H9 (cell line): Measurements from ENCODE around the gene IZUMO4. TPM values are rescaled to one million over a fixed set of nuclear protein-coding genes. Genes with fewer than 3 reads are reported as not detected.

Source experiments
- DNase-seq: peaks from one replicate; pipeline ENCODE4 v3.0.0-alpha.2; 2017
- H2AFZ ChIP-seq: one replicate; pipeline ENCODE4 v1.6.1; 2013; ENCODE audit warnings: mild to moderate bottlenecking, low read length, control low read depth, moderate library complexity
- H2AK5ac ChIP-seq: 2 replicates; pipeline ENCODE4 v1.6.1; 2013; ENCODE audit warnings: low read length, control low read depth, mixed read lengths; ENCODE audit not compliant: insufficient read length
- H2BK120ac ChIP-seq: one replicate; pipeline ENCODE4 v1.6.1; 2013; ENCODE audit warnings: low read depth, mild to moderate bottlenecking, low read length, control low read depth, inconsistent platforms; ENCODE audit not compliant: poor library complexity, severe bottlenecking
- H2BK12ac ChIP-seq: 2 replicates; pipeline ENCODE4 v1.6.1; 2013; ENCODE audit warnings: low read length, control low read depth, mixed read lengths, low read depth; ENCODE audit not compliant: insufficient read length
- H2BK15ac ChIP-seq: 2 replicates; pipeline ENCODE4 v1.6.1; 2013; ENCODE audit warnings: low read depth, low read length, control low read depth
- H2BK20ac ChIP-seq: one replicate; pipeline ENCODE4 v1.6.1; 2013; ENCODE audit warnings: low read depth, mild to moderate bottlenecking, low read length, control low read depth, inconsistent platforms; ENCODE audit not compliant: poor library complexity, severe bottlenecking
- H2BK5ac ChIP-seq: 2 replicates; pipeline ENCODE4 v1.6.1; 2013; ENCODE audit warnings: low read length, control low read depth, mixed read lengths; ENCODE audit not compliant: insufficient read length
- H3K14ac ChIP-seq: 2 replicates; pipeline ENCODE4 v1.6.1; 2013; ENCODE audit warnings: low read length, control low read depth; ENCODE audit not compliant: insufficient read depth
- H3K18ac ChIP-seq: 2 replicates; pipeline ENCODE4 v1.6.1; 2013; ENCODE audit warnings: low read depth, mild to moderate bottlenecking, mixed read lengths, low read length, control low read depth; ENCODE audit not compliant: insufficient read length
- H3K23ac ChIP-seq: 2 replicates; pipeline ENCODE4 v1.6.1; 2013; ENCODE audit warnings: low read length, control low read depth, mixed read lengths, low read depth; ENCODE audit not compliant: insufficient read length
- H3K23me2 ChIP-seq: 2 replicates; pipeline ENCODE4 v1.6.1; 2013; ENCODE audit warnings: low read depth, mild to moderate bottlenecking, mixed read lengths, low read length, control low read depth; ENCODE audit not compliant: insufficient read length, poor library complexity, severe bottlenecking
- H3K27ac ChIP-seq: 2 replicates; pipeline ENCODE4 v1.5.1; 2013; ENCODE audit warnings: low read length, control low read depth, mixed read lengths, low read depth; ENCODE audit not compliant: insufficient read length
- H3K27me3 ChIP-seq: 2 replicates; pipeline ENCODE4 v1.6.1; 2013; ENCODE audit warnings: low read length, control low read depth, inconsistent platforms; ENCODE audit not compliant: insufficient read depth
- H3K4ac ChIP-seq: 2 replicates; pipeline ENCODE4 v1.6.1; 2013; ENCODE audit warnings: low read depth, mild to moderate bottlenecking, control low read depth, inconsistent platforms, low read length, moderate library complexity
- H3K4me1 ChIP-seq: 2 replicates; pipeline ENCODE4 v1.6.1; 2013; ENCODE audit warnings: low read length, control low read depth, inconsistent platforms; ENCODE audit not compliant: insufficient read depth
- H3K4me2 ChIP-seq: 2 replicates; pipeline ENCODE4 v1.6.1; 2013; ENCODE audit warnings: low read length, control low read depth, mixed read lengths; ENCODE audit not compliant: insufficient read length, insufficient read depth
- H3K56ac ChIP-seq: 2 replicates; pipeline ENCODE4 v1.6.1; 2013; ENCODE audit warnings: low read depth, mild to moderate bottlenecking, mixed read lengths, low read length, control low read depth; ENCODE audit not compliant: insufficient read length
- H3K79me1 ChIP-seq: 2 replicates; pipeline ENCODE4 v1.6.1; 2013; ENCODE audit warnings: low read depth, mild to moderate bottlenecking, moderate library complexity, low read length, control low read depth, inconsistent platforms; ENCODE audit not compliant: insufficient read depth, poor library complexity, severe bottlenecking
- H3K79me2 ChIP-seq: 2 replicates; pipeline ENCODE4 v1.6.1; 2013; ENCODE audit warnings: low read length, control low read depth, inconsistent platforms; ENCODE audit not compliant: insufficient read depth
- H3K9ac ChIP-seq: 2 replicates; pipeline ENCODE4 v1.6.1; 2013; ENCODE audit warnings: low read length, control low read depth, mixed read lengths; ENCODE audit not compliant: insufficient read length; ENCODE audit errors: extremely low read depth
- H3K9me3 ChIP-seq: one replicate; pipeline ENCODE4 v1.6.1; 2013; ENCODE audit warnings: low read depth, low read length, inconsistent platforms; ENCODE audit not compliant: control insufficient read depth
- H3T11ph ChIP-seq: one replicate; pipeline ENCODE4 v1.6.1; 2013; ENCODE audit warnings: mild to moderate bottlenecking, low read length, control low read depth, inconsistent platforms
- H4K20me1 ChIP-seq: one replicate; pipeline ENCODE4 v1.6.1; 2013; ENCODE audit not compliant: control insufficient read depth, insufficient read length, insufficient read depth
- H4K5ac ChIP-seq: 2 replicates; pipeline ENCODE4 v1.6.1; 2013; ENCODE audit warnings: low read depth, mild to moderate bottlenecking, mixed read lengths, low read length, control low read depth; ENCODE audit not compliant: insufficient read length
- H4K8ac ChIP-seq: replicated peaks from 2 replicates; pipeline ENCODE4 v1.6.1; 2013; ENCODE audit warnings: low read length, control low read depth, mixed read lengths, low read depth; ENCODE audit not compliant: insufficient read length
- H4K91ac ChIP-seq: 2 replicates; pipeline ENCODE4 v1.6.1; 2013; ENCODE audit warnings: low read depth, mild to moderate bottlenecking, moderate library complexity, mixed read lengths, low read length, control low read depth; ENCODE audit not compliant: insufficient read length
- H3K27ac Mint-ChIP-seq, 3 experiments: 2 replicates in 2 of 3; 3 replicates in 1 of 3; pipeline ENCODE4 v1.8.0; 2020 to 2021; ENCODE audit warnings: mixed read lengths in 3 of 3, mild to moderate bottlenecking in 1 of 3, moderate library complexity in 1 of 3
- H3K27me3 Mint-ChIP-seq: 2 replicates; pipeline ENCODE4 v1.8.0; 2021; ENCODE audit warnings: low read depth, mild to moderate bottlenecking, moderate library complexity, mixed read lengths
- H3K36me3 Mint-ChIP-seq, 3 experiments: 2 replicates in 2 of 3; 3 replicates in 1 of 3; pipeline ENCODE4 v1.8.0; 2020 to 2021; ENCODE audit warnings: low read depth in 3 of 3, mixed read lengths in 3 of 3; ENCODE audit not compliant: insufficient read depth in 1 of 3
- H3K4me1 Mint-ChIP-seq, 2 experiments: 2 replicates each; pipeline ENCODE4 v1.8.0; 2020; ENCODE audit warnings: mixed read lengths in 2 of 2
- H3K4me3 Mint-ChIP-seq, 2 experiments: 2 replicates in 1 of 2; 3 replicates in 1 of 2; pipeline ENCODE4 v1.8.0; 2020 to 2021; ENCODE audit warnings: mild to moderate bottlenecking in 2 of 2, mixed read lengths in 2 of 2, moderate library complexity in 1 of 2
- H3K9me3 Mint-ChIP-seq, 2 experiments: 2 replicates in 1 of 2; 3 replicates in 1 of 2; pipeline ENCODE4 v1.8.0; 2020; ENCODE audit warnings: mild to moderate bottlenecking in 2 of 2, mixed read lengths in 2 of 2, moderate library complexity in 1 of 2
- CTCF ChIP-seq: fragments of 200-600 bp; sonication (generic); conservative IDR thresholded peaks from 3 replicates; pipeline ENCODE4 v1.8.0; 2021; ENCODE audit warnings: antibody characterized with exemption, mild to moderate bottlenecking
- WGBS: extraction: QIAGEN DNeasy Blood & Tissue Kit; methylation state at CpG from one replicate; pipeline ENCODE4 v1.1.7; 2013; ENCODE audit warnings: missing lambda C conversion rate, low lambda C conversion rate, mixed read lengths; ENCODE audit not compliant: insufficient read length; ENCODE audit errors: extremely low coverage; 5-methylcytosine and 5-hydroxymethylcytosine counted together
- total RNA-seq: library from RNA; stranded (reverse); gene quantifications from 2 replicates; pipeline ENCODE4 v1.2.1, GENCODE V29; 2021

IZUMO4 gene
- total RNA-seq, 1 experiment from 2014 or later = 2.1 TPM

- Histone ChIP-seq H2AK5ac (no peak overlapping the region), H2BK5ac (no peak overlapping the region), H3K4ac (peak overlapping the region; percentile 58; the same call in 1 of the 2 replicates), H4K91ac (peak overlapping the region; percentile 33), H3K9ac (no peak overlapping the region), H2BK120ac (no peak overlapping the region), H3K9me3 (no peaks in the 10 kb centered on the region), H3K23me2 (peaks cover 10% of the 10 kb centered on the region), H4K8ac (no peak overlapping the region), H4K20me1 (no peaks in the 10 kb centered on the region), H3K23ac (no peak overlapping the region), H3K14ac (peak overlapping the region; percentile 17), H2AFZ (no peak overlapping the region), H3K27ac (no peak overlapping the region), H3K79me2 (no peaks in the 10 kb centered on the region), H3K56ac (no peak overlapping the region), H3K27me3 (no peaks in the 10 kb centered on the region), H3T11ph (no peak overlapping the region), H3K4me2 (no peak overlapping the region), H3K79me1 (no peaks in the 10 kb centered on the region), H2BK12ac (no peak overlapping the region), H2BK20ac (no peak overlapping the region), H4K5ac (no peak overlapping the region), H2BK15ac (no peak overlapping the region), H3K4me1 (no peaks in the 10 kb centered on the region), H3K18ac (peak overlapping the region; percentile 27)
- peaks cover 25 to 43% of the 10 kb centered on the region in 2 experiments for H3K4me1 Mint-ChIP-seq
- H3K4me3 Mint-ChIP-seq = no peak overlapping the region
- DNase-seq = no peak
- no CpG with 5 or more reads among the region's 23 CpGs for WGBS
- peak overlapping the region in 1 of 3 experiments; percentile 34; a peak in 2 of 7 replicates for H3K27ac Mint-ChIP-seq
- no peaks in the 10 kb centered on the region for H3K36me3 Mint-ChIP-seq
- no peak for TF ChIP-seq CTCF
- no peaks in the 10 kb centered on the region for H3K27me3 Mint-ChIP-seq
- H3K9me3 Mint-ChIP-seq = no peaks in the 10 kb centered on the region; a peak in 1 of 5 replicates
These were observed 38.9 kb upstream of the IZUMO4 start for GRCh38 chr19:2057484-2058469.
